ENCODE results near the gene CDK5. TPM values are rescaled to one million over a fixed set of nuclear protein-coding genes. Genes with fewer than 3 reads are reported as not detected.

The CDK5 gene
- total RNA-seq, 1 experiment from 2014 or later: 23.8 TPM

DNA sequence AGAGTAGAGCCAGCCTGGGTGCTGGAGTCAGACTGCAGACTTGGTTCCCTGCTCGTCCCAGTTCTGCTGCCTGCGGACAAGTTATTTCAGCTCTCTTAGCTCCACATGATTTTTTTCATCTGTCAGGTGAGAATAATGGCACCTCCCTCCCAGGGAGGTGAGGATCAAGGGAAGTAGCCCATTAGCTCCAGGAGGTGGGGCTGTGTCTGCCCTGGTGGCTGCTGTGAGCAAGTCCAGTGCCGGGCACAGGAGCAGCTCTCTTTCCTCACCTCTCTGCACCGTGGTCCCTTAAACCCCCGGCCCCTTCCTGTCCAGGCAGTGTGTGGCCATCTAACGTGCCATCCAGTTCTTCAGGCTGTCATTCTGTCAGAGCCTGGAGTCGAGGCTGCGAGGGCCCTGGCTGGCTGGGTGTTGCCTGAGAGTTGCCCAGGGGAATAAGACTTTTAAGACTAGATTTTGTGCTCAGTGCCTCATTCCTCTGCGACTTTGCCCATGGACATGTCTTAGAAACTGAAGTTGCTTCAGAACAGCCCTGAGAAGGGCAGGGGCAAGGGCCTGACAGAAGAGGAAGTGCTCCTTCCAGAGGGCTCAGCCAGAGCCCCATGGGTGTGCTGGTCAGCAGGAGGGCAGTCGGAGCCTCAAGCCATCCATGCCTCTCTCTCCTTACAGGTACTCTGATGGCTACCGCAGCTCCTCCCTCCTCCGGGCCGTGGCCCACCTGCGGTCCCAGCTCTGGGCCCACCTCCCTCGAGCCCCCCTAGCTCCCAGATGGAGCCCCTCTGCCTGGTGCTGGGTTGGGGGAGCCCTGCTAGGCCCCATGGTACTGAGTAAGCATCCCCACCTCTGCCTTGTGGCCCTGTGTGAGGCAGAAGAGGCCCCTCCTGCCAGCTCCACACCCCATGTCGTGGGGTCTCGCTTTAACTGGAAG lies 24.5 kb downstream of the CDK5 start:
- DNase-seq: peak in 1 of 2 experiments; percentile 36
- Mint-ChIP-seq H3K4me1 (ENCODE audit: low read depth, unreplicated experiment) (peaks cover 8% of the 10 kb centered on the region), H3K36me3 (ENCODE audit: insufficient read depth, unreplicated experiment) (peaks cover 15% of the 10 kb centered on the region), H3K4me3 (ENCODE audit: unreplicated experiment) (no peak overlapping the region), H3K27me3 (ENCODE audit: insufficient read depth, unreplicated experiment) (no peaks in the 10 kb centered on the region), H3K27ac (ENCODE audit: unreplicated experiment) (no peak overlapping the region), H3K9me3 (ENCODE audit: unreplicated experiment) (no peaks in the 10 kb centered on the region)
- no TSS peak for BruUV-seq (replicated peaks)
- no peaks in the 10 kb centered on the region for H3K9me3 ChIP-seq
- H3K27me3 ChIP-seq (replicated peaks; ENCODE audit: control insufficient read depth, insufficient read depth, low read length): no peaks in the 10 kb centered on the region
- ChIA-PET POLR2A (no interaction called here), CTCF (no interaction called here)
- TF ChIP-seq, protein P1, sequence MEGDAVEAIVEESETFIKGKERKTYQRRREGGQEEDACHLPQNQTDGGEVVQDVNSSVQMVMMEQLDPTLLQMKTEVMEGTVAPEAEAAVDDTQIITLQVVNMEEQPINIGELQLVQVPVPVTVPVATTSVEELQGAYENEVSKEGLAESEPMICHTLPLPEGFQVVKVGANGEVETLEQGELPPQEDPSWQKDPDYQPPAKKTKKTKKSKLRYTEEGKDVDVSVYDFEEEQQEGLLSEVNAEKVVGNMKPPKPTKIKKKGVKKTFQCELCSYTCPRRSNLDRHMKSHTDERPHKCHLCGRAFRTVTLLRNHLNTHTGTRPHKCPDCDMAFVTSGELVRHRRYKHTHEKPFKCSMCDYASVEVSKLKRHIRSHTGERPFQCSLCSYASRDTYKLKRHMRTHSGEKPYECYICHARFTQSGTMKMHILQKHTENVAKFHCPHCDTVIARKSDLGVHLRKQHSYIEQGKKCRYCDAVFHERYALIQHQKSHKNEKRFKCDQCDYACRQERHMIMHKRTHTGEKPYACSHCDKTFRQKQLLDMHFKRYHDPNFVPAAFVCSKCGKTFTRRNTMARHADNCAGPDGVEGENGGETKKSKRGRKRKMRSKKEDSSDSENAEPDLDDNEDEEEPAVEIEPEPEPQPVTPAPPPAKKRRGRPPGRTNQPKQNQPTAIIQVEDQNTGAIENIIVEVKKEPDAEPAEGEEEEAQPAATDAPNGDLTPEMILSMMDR (IDR thresholded peaks at IDR 0.05; ENCODE audit: insufficient read depth in 1 of 2, low read depth in 1 of 2, low read length in 1 of 2, severe bottlenecking in 1 of 2, unreplicated experiment in 1 of 2): peak in 1 of 2 experiments; percentile 40
- H3K4me3 ChIP-seq (ENCODE audit: low read depth, low read length): no peak overlapping the region
- intact Hi-C loops (cut with micrococcal nuclease; ENCODE audit: unreplicated experiment): no loop called here
- H3K4me1 ChIP-seq: no peaks in the 10 kb centered on the region
- H3K36me3 ChIP-seq (ENCODE audit: control insufficient read depth, insufficient read depth, low read length): no peaks in the 10 kb centered on the region

GRCh38 chr7:151031011-151031410 lies 26.7 kb downstream of the CDK5 start:
- H3K4me3 Mint-ChIP-seq (ENCODE audit: unreplicated experiment): no peak overlapping the region
- no TSS peak for BruUV-seq (replicated peaks)
- no peak for DNase-seq
- Histone ChIP-seq H3K27me3 (replicated peaks; ENCODE audit: control insufficient read depth, insufficient read depth, low read length) (no peaks in the 10 kb centered on the region), H3K4me1 (peaks cover 13% of the 10 kb centered on the region), H3K9me3 (no peaks in the 10 kb centered on the region), H3K4me3 (ENCODE audit: low read depth, low read length) (no peak overlapping the region), H3K36me3 (ENCODE audit: control insufficient read depth, insufficient read depth, low read length) (no peaks in the 10 kb centered on the region)
- CTCF ChIA-PET: no interaction called here
- POLR2A ChIA-PET: no interaction called here
- intact Hi-C loops (cut with micrococcal nuclease; ENCODE audit: unreplicated experiment): no loop called here
- H3K27ac Mint-ChIP-seq (ENCODE audit: unreplicated experiment): no peak overlapping the region
- peaks cover 15% of the 10 kb centered on the region for H3K36me3 Mint-ChIP-seq (ENCODE audit: insufficient read depth, unreplicated experiment)
- TF ChIP-seq, protein P1 (IDR thresholded peaks at IDR 0.05; ENCODE audit: insufficient read depth in 1 of 2, low read depth in 1 of 2, low read length in 1 of 2, severe bottlenecking in 1 of 2, unreplicated experiment in 1 of 2): no peak
- H3K27me3 Mint-ChIP-seq (ENCODE audit: insufficient read depth, unreplicated experiment): no peaks in the 10 kb centered on the region
- no peaks in the 10 kb centered on the region for H3K9me3 Mint-ChIP-seq (ENCODE audit: unreplicated experiment)
- peaks cover 26% of the 10 kb centered on the region for H3K4me1 Mint-ChIP-seq (ENCODE audit: low read depth, unreplicated experiment)

DNA sequence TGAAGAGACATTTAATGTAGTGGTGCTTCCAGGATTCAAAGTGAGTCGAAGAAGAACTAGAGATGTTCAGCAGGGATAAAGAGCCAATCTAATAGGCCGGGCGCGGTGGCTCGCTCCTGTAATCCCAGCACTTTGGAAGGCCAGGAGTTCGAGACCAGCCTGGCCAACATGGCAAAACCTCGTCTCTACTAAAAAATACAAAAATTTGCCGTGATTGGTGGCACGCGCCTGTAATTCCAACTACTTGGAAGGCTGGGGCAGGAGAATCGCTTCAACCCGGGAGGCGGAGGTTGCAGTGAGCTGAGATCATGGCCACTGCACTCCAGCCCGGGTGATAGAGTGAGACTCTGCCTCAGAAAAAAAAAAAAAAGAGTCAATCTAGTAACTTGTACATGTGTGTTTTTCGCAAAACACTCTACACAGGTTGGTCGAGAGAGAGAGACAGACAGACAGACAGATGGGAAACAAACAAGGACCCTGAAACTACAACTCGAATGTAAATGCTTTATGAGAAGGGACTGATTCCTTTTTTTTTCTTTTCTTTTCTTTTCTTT lies 28.7 kb downstream of the CDK5 start:
- intact Hi-C loops (cut with micrococcal nuclease; ENCODE audit: unreplicated experiment): loop anchor here (1.0 to 2.0 kb wide), 7 partner anchors 11 to 198 kb away; partner anchors contain the start of genes ABCF2 and TMUB1

More for the DNA sequence above, 28.7 kb downstream of the CDK5 start:
- Mint-ChIP-seq H3K27ac (ENCODE audit: unreplicated experiment) (peak overlapping the region; percentile 99), H3K4me3 (ENCODE audit: unreplicated experiment) (peak overlapping the region; percentile 87), H3K9me3 (ENCODE audit: unreplicated experiment) (no peaks in the 10 kb centered on the region), H3K4me1 (ENCODE audit: low read depth, unreplicated experiment) (peaks cover 35% of the 10 kb centered on the region), H3K36me3 (ENCODE audit: insufficient read depth, unreplicated experiment) (peaks cover 15% of the 10 kb centered on the region), H3K27me3 (ENCODE audit: insufficient read depth, unreplicated experiment) (no peaks in the 10 kb centered on the region)
- no peak for DNase-seq
- Histone ChIP-seq H3K4me3 (ENCODE audit: low read depth, low read length) (peak overlapping the region; percentile 70), H3K27me3 (replicated peaks; ENCODE audit: control insufficient read depth, insufficient read depth, low read length) (no peaks in the 10 kb centered on the region), H3K9me3 (no peaks in the 10 kb centered on the region), H3K36me3 (ENCODE audit: control insufficient read depth, insufficient read depth, low read length) (no peaks in the 10 kb centered on the region), H3K4me1 (peaks cover 30% of the 10 kb centered on the region)
- no TSS peak for BruUV-seq (replicated peaks)
- TF ChIP-seq, protein P1 (IDR thresholded peaks at IDR 0.05; ENCODE audit: insufficient read depth in 1 of 2, low read depth in 1 of 2, low read length in 1 of 2, severe bottlenecking in 1 of 2, unreplicated experiment in 1 of 2): peak in 1 of 2 experiments; percentile 25
- ChIA-PET POLR2A (interaction anchor here (0.7 to 1.9 kb wide), 7 partner anchors 30 to 198 kb away, joined by 3 to 20 read pairs (median 5); partner anchors contain the start of genes ABCF2 and FASTK), CTCF (interaction anchor here (0.6 to 2.0 kb wide), 16 partner anchors 10 to 198 kb away, joined by 3 to 54 read pairs (median 5); partner anchors contain the start of genes ABCF2, CDK5, SLC4A2 and TMUB1)
